ENCODE measurements around the gene CABLES2. TPM values are rescaled to one million over a fixed set of nuclear protein-coding genes. Genes with fewer than 3 reads are reported as not detected.
A peak's percentile ranks its signal among the peaks of the same experiment; 100 is the strongest.

Gene CABLES2
- total and polyA plus RNA-seq, 9 of the 15 experiments (the other 6 are each of a cell fraction or from before 2014, with no cell fraction given): 0.46 to 4.2 (median 1.6) TPM

DNA sequence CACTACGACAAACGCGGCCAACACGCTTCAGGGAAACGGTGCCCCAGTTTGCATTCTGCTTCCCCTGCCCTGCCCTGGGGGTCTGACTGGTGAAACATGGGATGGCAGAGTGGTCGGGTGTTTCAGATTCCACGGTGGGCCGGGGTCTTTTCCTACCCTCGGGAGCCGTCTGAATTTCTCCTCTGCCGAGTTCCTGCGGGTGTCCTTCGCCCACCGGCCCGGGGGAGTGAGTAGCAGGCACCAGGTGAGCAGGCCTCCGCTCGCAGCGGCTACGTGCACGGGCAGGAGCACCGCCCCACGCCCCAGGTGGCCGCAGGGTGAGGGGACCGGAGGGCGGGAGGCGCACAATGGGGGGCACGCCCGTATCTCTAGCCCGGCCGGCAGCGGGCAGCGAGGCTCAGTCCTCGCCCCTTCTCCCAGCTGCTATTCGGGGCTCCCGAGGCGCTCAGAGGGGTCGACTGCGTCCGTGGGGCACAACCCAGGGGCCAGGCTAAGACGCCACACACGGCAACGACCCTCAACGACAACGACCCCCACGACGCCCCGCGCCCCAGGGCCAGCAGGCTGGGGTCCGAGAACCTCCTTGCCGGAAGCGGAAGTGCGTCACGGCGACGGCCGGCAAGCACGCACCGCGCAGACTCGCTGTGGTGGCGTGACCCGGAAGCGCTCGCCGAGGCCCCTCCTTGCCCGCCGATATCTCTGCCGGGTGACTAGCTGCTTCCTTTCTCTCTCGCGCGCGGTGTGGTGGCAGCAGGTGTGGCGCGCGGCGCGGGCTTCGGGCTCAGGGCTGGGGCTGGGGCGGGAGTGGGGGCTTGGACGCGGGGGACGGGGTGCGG is 20.5 kb downstream of the CABLES2 start, which contains the start of gene RPS21 (continued):
- TF ChIP-seq CLOCK (CRISPR knock-in tag; IDR thresholded peaks at IDR 0.05; ENCODE audit: borderline replicate concordance): no peak
- no peak for TF ChIP-seq NR1H2 (CRISPR knock-in tag; IDR thresholded peaks at IDR 0.05)
- no peak for TF ChIP-seq TSC22D4 (tag; IDR thresholded peaks at IDR 0.05)
- TF ChIP-seq HINFP (tag; conservative IDR thresholded peaks at IDR 0.05; ENCODE audit: low read depth): no peak
- TF ChIP-seq ELK3 (CRISPR knock-in tag; IDR thresholded peaks at IDR 0.05): no peak
- TF ChIP-seq BMI1 (IDR thresholded peaks at IDR 0.05; ENCODE audit: low read length): no peak
- TF ChIP-seq ETV5 (CRISPR knock-in tag; IDR thresholded peaks at IDR 0.05; ENCODE audit: low read depth): peak; percentile 74
- TF ChIP-seq, protein P1, sequence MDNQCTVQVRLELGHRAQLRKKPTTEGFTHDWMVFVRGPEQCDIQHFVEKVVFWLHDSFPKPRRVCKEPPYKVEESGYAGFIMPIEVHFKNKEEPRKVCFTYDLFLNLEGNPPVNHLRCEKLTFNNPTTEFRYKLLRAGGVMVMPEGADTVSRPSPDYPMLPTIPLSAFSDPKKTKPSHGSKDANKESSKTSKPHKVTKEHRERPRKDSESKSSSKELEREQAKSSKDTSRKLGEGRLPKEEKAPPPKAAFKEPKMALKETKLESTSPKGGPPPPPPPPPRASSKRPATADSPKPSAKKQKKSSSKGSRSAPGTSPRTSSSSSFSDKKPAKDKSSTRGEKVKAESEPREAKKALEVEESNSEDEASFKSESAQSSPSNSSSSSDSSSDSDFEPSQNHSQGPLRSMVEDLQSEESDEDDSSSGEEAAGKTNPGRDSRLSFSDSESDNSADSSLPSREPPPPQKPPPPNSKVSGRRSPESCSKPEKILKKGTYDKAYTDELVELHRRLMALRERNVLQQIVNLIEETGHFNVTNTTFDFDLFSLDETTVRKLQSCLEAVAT (IDR thresholded peaks at IDR 0.05): no peak
- no peak; the same call in 1 of the 2 replicates for TF ChIP-seq SMAD4 (CRISPR knock-in tag; conservative IDR thresholded peaks at IDR 0.05)
- TF ChIP-seq, protein P2, sequence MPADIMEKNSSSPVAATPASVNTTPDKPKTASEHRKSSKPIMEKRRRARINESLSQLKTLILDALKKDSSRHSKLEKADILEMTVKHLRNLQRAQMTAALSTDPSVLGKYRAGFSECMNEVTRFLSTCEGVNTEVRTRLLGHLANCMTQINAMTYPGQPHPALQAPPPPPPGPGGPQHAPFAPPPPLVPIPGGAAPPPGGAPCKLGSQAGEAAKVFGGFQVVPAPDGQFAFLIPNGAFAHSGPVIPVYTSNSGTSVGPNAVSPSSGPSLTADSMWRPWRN (IDR thresholded peaks at IDR 0.05; ENCODE audit: low read depth): no peak
- no peak for TF ChIP-seq KLF16 (IDR thresholded peaks at IDR 0.05)
- no peak for TF ChIP-seq CGGBP1 (CRISPR knock-in tag; IDR thresholded peaks at IDR 0.05)
- TF ChIP-seq, protein P3, sequence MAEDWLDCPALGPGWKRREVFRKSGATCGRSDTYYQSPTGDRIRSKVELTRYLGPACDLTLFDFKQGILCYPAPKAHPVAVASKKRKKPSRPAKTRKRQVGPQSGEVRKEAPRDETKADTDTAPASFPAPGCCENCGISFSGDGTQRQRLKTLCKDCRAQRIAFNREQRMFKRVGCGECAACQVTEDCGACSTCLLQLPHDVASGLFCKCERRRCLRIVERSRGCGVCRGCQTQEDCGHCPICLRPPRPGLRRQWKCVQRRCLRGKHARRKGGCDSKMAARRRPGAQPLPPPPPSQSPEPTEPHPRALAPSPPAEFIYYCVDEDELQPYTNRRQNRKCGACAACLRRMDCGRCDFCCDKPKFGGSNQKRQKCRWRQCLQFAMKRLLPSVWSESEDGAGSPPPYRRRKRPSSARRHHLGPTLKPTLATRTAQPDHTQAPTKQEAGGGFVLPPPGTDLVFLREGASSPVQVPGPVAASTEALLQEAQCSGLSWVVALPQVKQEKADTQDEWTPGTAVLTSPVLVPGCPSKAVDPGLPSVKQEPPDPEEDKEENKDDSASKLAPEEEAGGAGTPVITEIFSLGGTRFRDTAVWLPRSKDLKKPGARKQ (CRISPR knock-in tag; IDR thresholded peaks at IDR 0.05): no peak

All from K562 (cell line).